Fibroblast of skin of abdomen (primary cell): ENCODE measurements around the gene FLOT1.
"Not testable (repeated sequence)": the region's sequence is repeated elsewhere in the genome, so short reads cannot be mapped to it uniquely, and the experiment has no call there.

Experiments
- DNase-seq: peaks from one replicate; pipeline ENCODE4 v3.0.0-alpha.2; 2013

Gene FLOT1

GRCh38 chr6:30767158-30767943 is 24.9 kb upstream of the FLOT1 start:
- DNase-seq: no peak

GRCh38 chr6:30766461-30767157 is 24.1 kb upstream of the FLOT1 start:
- no peak for DNase-seq

GRCh38 chr6:30765495-30765894 is 23.0 kb upstream of the FLOT1 start:
- not testable (repeated sequence) for DNase-seq

- DNase-seq: not testable (repeated sequence)
Observed at GRCh38 chr6:30764490-30765043, 22.1 kb upstream of the FLOT1 start.

- peak; percentile 74 for DNase-seq
Observed at GRCh38 chr6:30763618-30764489, 21.4 kb upstream of the FLOT1 start.

GRCh38 chr6:30763155-30763617 is 20.7 kb upstream of the FLOT1 start:
- DNase-seq: no peak

- DNase-seq: no peak
Observed at GRCh38 chr6:30761791-30762429, 19.4 kb upstream of the FLOT1 start.

GRCh38 chr6:30760549-30760948 is 18.1 kb upstream of the FLOT1 start:
- DNase-seq: no peak

- peak; percentile 98 for DNase-seq
Observed at GRCh38 chr6:30759575-30760239, 17.2 kb upstream of the FLOT1 start.

GRCh38 chr6:30757261-30757904 is 14.9 kb upstream of the FLOT1 start:
- DNase-seq: no peak

- not testable (repeated sequence) for DNase-seq
Observed at GRCh38 chr6:30756405-30757003, 14.0 kb upstream of the FLOT1 start.

- peak; percentile 86 for DNase-seq
Observed at GRCh38 chr6:30754631-30755030, 12.1 kb upstream of the FLOT1 start.

- peak; percentile 100 for DNase-seq
Observed at GRCh38 chr6:30752157-30752927, 9.9 kb upstream of the FLOT1 start.

GRCh38 chr6:30750379-30750668 is 7.8 kb upstream of the FLOT1 start:
- no peak for DNase-seq

GRCh38 chr6:30749554-30750378 is 7.3 kb upstream of the FLOT1 start:
- no peak for DNase-seq

- DNase-seq: peak; percentile 48
Observed at GRCh38 chr6:30748851-30749540, 6.5 kb upstream of the FLOT1 start.

- no peak for DNase-seq
Observed at GRCh38 chr6:30747902-30748769, 5.6 kb upstream of the FLOT1 start.
